Subcutaneous adipose tissue (tissue), 4 donors: Measurements from ENCODE around the gene CAPNS2. TPM values are rescaled to one million over a fixed set of nuclear protein-coding genes. Genes with fewer than 3 reads are reported as not detected.

Source experiments
- CTCF ChIP-seq: fragments of 450-650 bp; IDR thresholded peaks from one replicate; pipeline ENCODE4 v1.5.1; 2016; ENCODE audit warnings: low read depth, mild to moderate bottlenecking, control low read depth, antibody characterized with exemption, moderate library complexity
- total RNA-seq, 4 donors: library from RNA; depleted of rRNA; stranded (reverse); fragments of >200 nt; gene quantifications; one replicate each; pipeline ENCODE4 v1.1.0, GENCODE V29; 2016

CAPNS2 gene
- total RNA-seq, 4 donors from 2014 or later = 2.3 to 3.2 TPM; not detected in 2

- TF ChIP-seq CTCF = no peak
These were observed 8.3 kb downstream of the CAPNS2 start for GRCh38 chr16:55574811-55575210.

- no peak for TF ChIP-seq CTCF
These were observed 9.0 kb downstream of the CAPNS2 start for GRCh38 chr16:55575496-55575895.

GRCh38 chr16:55576384-55576783, 9.9 kb downstream of the CAPNS2 start:
- no peak for TF ChIP-seq CTCF

- no peak for TF ChIP-seq CTCF
These were observed 11.4 kb downstream of the CAPNS2 start for GRCh38 chr16:55577887-55578286.

GRCh38 chr16:55585631-55586030, 19.1 kb downstream of the CAPNS2 start:
- no peak for TF ChIP-seq CTCF

GRCh38 chr16:55588799-55589198, 22.3 kb downstream of the CAPNS2 start:
- TF ChIP-seq CTCF = no peak

- TF ChIP-seq CTCF = no peak
These were observed 25.8 kb downstream of the CAPNS2 start for GRCh38 chr16:55592306-55592705.
